Neural cell (in vitro differentiated cells): ENCODE results near the gene DLK2.

Experiments used
- EP300 ChIP-seq: fragments of 450-650 bp; conservative IDR thresholded peaks from 2 replicates; pipeline ENCODE4 v1.6.1; 2014; ENCODE audit warnings: antibody characterized with exemption, mild to moderate bottlenecking, moderate library complexity; ENCODE audit not compliant: poor library complexity, severe bottlenecking
- EZH2 ChIP-seq: fragments of 200-600, 300-800 bp; shearing (Covaris generic), sonication (generic); IDR thresholded peaks from 2 replicates; pipeline ENCODE4 v1.6.1; 2014; ENCODE audit warnings: antibody characterized with exemption, low read length, borderline replicate concordance, mild to moderate bottlenecking; ENCODE audit not compliant: insufficient read depth, poor library complexity, severe bottlenecking
- POLR2AphosphoS5 ChIP-seq: IDR thresholded peaks from 2 replicates; pipeline ENCODE4 v1.6.1; 2012
- RAD21 ChIP-seq: fragments of 450-650 bp; conservative IDR thresholded peaks from 2 replicates; pipeline ENCODE4 v1.6.1; 2014; ENCODE audit warnings: antibody characterized with exemption, mild to moderate bottlenecking, moderate library complexity
- SMC3 ChIP-seq: fragments of 450-650 bp; conservative IDR thresholded peaks from 2 replicates; pipeline ENCODE4 v1.6.1; 2014; ENCODE audit warnings: antibody characterized with exemption, mild to moderate bottlenecking, moderate library complexity; ENCODE audit not compliant: poor library complexity
- TF ChIP-seq, protein P1 (sequence below): fragments of 450-650 bp; IDR thresholded peaks from 2 replicates; pipeline ENCODE4 v1.5.1; 2014; ENCODE audit warnings: antibody characterized with exemption, mild to moderate bottlenecking, moderate library complexity; ENCODE audit not compliant: poor library complexity, severe bottlenecking
- TF ChIP-seq, protein P2 (sequence below): IDR thresholded peaks from 2 replicates; pipeline ENCODE4 v1.6.1; 2012; ENCODE audit warnings: borderline replicate concordance

DNA sequence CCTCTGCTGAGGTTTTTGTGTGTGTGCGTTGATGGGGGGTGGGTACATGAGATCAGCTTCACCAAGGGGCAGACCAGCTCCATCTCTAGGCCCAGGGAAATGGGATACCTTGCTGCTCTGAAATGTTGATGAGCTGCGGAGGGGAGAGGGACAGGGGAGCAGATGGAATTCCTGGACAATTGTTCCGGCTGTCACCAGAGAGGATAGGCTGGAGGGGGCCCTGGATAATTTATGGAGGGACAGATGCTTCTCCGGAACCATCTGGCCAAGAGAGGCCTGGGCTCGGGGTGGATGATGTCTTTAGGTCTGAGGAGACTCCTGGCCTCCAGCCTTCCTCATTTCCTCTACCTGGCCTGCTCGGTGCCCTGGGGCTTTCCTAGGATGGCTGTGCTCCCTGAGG is 20.2 kb upstream of the DLK2 start:
- TF ChIP-seq, protein P1, sequence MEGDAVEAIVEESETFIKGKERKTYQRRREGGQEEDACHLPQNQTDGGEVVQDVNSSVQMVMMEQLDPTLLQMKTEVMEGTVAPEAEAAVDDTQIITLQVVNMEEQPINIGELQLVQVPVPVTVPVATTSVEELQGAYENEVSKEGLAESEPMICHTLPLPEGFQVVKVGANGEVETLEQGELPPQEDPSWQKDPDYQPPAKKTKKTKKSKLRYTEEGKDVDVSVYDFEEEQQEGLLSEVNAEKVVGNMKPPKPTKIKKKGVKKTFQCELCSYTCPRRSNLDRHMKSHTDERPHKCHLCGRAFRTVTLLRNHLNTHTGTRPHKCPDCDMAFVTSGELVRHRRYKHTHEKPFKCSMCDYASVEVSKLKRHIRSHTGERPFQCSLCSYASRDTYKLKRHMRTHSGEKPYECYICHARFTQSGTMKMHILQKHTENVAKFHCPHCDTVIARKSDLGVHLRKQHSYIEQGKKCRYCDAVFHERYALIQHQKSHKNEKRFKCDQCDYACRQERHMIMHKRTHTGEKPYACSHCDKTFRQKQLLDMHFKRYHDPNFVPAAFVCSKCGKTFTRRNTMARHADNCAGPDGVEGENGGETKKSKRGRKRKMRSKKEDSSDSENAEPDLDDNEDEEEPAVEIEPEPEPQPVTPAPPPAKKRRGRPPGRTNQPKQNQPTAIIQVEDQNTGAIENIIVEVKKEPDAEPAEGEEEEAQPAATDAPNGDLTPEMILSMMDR = no peak
- TF ChIP-seq SMC3 (no peak), POLR2AphosphoS5 (no peak), EP300 (no peak), RAD21 (no peak), EZH2 (no peak)
- TF ChIP-seq, protein P2, sequence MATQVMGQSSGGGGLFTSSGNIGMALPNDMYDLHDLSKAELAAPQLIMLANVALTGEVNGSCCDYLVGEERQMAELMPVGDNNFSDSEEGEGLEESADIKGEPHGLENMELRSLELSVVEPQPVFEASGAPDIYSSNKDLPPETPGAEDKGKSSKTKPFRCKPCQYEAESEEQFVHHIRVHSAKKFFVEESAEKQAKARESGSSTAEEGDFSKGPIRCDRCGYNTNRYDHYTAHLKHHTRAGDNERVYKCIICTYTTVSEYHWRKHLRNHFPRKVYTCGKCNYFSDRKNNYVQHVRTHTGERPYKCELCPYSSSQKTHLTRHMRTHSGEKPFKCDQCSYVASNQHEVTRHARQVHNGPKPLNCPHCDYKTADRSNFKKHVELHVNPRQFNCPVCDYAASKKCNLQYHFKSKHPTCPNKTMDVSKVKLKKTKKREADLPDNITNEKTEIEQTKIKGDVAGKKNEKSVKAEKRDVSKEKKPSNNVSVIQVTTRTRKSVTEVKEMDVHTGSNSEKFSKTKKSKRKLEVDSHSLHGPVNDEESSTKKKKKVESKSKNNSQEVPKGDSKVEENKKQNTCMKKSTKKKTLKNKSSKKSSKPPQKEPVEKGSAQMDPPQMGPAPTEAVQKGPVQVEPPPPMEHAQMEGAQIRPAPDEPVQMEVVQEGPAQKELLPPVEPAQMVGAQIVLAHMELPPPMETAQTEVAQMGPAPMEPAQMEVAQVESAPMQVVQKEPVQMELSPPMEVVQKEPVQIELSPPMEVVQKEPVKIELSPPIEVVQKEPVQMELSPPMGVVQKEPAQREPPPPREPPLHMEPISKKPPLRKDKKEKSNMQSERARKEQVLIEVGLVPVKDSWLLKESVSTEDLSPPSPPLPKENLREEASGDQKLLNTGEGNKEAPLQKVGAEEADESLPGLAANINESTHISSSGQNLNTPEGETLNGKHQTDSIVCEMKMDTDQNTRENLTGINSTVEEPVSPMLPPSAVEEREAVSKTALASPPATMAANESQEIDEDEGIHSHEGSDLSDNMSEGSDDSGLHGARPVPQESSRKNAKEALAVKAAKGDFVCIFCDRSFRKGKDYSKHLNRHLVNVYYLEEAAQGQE = no peak
